HG02623 (cell line): Measurements from ENCODE around the gene TECTB.

Experiments
- ATAC-seq: cut with Tn5 transposase; IDR thresholded peaks from one replicate; pipeline ENCODE4 v1.9.1; 2021; ENCODE audit warnings: moderate library complexity; ENCODE audit not compliant: unreplicated experiment

TECTB gene

DNA sequence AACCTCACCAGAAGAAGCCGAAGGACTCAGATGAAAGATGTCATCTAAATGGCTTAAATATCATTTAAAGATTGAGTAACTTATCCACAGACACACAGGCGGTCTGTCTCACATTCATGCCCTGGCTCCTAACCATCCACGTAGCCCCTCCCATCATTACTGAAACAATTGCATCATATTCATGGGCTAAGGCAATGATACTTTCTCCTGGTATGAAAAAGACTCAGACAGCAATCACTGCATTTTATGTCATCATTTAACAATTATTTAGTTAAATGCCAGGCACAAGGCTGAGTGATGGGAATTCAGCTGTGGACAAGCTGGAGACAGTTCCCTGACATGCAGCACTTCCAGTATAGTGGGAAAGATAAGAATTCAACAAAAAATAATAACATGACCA, 11.2 kb upstream of the TECTB start:
- ATAC-seq, result no peak

DNA sequence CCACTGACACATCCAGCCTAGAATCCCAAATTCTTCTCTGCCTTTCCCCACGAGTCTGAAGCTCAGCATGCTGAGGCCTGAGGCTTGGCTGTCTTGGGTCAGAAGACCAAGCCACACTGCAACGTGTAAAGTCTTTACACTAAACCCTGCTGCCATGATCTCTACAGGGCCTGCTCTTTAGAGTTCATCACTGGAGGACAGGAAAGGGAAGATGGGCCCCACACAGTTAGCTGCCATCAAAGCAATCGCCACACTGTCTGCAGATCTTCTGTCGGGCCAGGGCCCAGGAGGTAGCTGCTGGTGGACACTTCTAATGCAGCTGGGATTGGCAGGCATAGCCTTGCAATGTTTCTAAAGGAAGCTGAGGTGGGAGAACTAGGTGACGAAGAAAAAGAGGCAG, 8.4 kb upstream of the TECTB start:
- ATAC-seq, result no peak

DNA sequence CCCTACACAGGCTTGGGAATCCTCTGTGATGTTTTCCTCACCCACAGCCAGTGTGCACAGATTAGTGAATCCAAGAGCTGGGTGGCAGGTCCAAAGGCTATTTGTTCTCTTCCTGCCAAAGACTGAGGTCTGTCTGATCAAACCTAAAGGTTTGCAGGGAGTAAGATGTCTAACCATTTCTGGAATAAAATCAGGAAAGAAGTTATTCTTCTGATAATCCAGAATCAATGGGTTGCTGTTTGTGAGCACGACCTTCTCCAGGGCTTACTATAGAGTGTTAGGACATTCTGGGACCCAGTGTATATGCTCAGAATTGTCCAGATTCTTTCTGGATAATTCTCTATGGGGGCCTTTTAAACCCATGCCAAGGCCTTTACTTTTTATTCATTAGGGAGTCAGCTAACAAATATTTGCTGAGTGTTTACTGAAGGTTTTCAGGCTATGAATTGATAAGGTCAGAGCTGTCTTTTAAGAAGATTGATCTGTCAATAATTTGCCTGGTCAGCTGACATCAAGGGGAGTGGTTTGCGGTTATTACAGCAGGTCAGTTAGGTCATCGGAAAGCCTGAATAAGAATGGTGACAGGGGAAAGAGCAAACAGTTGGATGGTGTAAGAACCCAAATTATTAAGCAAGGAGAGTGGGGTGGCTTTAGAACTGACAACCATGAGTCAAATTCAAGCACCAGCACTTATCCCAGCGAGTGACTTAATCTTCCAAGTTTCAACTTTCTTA, 7.5 kb upstream of the TECTB start:
- no peak for ATAC-seq

DNA sequence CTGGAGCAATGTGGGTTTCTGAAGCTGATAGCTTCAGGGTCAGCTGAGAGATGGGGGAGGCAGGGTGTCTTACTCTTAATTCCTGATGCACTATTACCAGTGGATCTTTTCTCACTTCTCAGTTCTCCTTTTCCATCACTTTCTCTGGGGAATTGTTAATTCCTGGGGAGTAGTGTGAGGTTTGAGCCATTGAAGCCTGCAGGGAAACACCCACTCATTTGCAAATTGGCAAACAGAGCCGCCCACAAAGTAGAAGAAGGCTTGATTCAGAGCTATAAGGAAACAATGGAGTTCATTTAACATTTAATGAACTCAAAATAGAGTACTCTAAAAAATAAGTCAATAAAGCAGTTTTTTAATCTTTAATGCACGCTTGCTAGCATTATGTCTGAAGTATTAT, 4.3 kb upstream of the TECTB start:
- no peak for ATAC-seq

DNA sequence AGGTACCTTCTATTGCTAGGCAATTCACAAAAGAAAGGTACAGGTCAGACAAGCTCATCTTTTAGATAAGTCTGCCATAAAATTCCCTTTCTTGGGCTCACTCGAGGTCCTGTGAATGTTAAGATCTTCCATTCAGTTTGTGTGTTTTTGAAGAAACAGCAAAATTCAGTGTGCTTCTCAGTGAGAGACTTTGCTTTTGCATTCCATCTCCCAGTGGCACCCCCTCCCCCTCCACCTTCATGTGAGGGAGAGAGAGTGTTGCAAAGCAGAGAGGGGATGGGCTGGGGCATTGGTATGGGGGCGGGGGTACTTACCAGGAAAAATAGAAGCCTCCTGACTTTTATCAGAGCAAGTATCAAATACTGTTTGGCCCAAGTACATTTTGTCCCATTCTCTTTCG, 3.8 kb upstream of the TECTB start:
- no peak for ATAC-seq

DNA sequence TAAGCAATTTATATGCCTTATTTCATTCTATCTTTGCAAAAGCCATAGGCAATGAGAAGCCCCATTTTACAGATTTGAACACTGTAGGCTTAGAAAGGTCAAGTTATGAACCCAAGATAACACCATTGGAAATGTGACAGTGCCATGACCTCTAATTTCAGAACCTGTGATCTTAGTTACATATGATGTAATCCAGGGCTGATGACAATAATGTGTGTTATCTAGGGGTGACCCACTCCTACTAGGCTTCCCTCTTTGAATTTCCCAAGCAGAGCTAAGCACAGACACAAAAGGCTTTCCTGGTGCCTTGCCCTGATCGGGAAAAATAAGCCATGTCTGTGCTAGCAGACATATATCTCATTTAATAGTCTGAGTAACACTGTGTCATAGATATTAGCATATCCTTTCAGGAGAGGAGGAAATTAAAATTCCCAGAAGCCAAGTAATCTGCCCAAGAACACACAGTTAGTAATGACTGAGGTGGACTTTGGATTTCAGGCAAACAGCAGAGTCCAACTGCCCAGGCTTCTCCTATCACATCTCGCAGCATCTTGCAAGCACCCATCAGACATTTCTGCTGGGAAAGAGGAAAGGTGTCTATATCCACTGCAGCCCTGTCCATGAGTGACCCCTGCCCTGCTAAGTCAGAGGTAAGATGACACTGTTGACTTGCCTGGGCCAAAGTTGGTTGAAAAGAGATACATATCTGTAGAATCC, 2.8 kb upstream of the TECTB start:
- no peak for ATAC-seq

DNA sequence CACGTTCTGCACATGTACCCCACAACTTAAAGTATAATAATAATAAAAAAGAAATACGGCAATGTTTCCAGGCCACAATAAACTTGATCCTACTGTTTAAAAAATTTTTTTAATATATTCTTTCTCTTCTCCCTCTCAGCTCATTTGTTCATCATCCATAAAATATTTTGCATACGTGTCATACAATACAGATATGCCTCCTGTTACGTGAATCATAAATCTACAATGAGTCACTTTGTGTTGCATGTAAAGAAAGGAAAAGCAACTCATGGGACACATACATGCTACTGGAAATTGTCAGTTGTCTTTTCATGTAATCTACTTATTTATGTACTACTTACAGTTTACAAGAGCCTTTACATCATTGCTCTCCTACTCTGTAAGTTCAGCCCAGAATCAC, 1.1 kb upstream of the TECTB start:
- ATAC-seq, result no peak

DNA sequence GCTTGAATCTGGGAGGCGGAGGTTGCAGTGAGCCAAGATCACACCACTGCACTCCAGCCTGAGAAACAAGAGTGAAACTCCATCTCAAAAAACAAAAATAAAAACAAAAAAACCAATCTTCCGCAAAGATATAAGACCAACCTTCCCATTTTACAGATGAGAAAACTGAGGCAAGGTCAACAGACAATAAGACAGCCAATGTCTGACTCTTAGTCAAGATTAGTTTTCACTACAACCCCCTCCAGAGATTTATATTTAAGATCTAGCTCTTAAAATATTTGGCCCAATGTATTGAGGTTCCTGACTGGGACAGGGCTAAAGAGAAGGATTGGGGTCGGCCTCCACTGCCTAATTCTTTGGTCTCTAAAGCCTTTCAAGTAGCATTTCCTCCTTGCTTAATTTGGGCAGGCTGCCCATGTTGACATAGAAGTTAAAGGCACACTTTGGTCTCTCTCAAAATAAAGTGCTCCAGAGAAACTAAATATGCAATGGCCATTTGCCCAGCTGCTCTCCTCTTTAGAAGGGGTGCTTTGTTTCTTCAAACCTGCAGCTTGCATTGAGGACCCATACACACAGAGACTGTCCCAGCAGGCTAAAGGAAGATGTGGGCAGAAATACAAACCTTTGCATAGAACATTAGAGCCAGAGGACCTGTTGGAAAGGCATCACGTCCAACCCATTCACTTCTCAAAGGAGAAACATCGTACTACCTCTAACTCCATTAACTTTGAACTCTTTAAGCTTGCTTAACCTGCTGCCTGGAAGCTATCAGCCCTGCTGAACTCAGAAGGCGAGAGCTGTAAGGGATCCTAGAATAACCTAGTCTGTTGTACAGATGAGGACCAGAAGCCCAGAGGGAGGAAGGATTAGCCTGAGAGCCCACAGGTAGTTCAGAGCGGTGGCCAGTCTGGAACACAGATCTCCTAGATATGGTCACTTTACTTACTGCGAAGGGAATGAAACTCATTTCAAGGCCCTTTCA, 3.9 kb downstream of the TECTB start:
- ATAC-seq, result no peak

DNA sequence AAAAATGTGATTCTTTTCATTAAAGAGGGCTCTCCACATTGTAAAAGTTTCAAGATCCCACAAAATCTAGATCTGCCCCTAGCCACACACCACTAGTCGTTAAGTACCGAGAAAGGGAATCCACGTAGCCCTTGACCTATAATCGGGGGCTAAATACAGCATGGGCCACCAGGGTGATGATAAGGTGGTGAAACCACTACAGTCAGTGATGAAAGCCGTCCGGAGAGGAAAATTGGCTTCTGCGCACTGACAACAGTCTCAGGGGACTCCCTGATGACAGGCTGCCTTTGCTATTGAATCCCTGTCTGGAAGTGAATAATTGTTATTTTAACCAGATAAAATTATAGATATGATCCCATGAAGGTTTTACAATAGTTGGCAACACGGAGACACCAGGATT, 4.6 kb downstream of the TECTB start:
- no peak for ATAC-seq

DNA sequence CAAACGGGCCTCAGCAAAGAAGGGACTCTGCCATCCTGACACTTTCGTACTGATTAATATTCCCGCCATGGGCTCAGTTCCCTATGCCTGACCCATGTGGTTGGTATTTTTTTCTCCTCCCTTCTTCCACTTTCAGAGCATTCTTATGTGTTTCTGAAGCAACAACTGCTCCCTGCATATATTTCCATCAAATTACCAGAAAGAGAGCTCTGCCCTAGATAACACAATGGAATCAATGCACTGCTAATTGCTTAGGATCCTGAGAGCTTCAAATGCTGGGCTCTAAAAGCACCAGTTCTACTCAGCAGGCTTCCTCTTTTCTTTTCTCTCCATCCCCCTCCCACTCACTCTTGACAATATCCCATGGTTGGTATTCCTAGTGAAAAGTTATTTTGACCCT, 5.3 kb downstream of the TECTB start:
- no peak for ATAC-seq

DNA sequence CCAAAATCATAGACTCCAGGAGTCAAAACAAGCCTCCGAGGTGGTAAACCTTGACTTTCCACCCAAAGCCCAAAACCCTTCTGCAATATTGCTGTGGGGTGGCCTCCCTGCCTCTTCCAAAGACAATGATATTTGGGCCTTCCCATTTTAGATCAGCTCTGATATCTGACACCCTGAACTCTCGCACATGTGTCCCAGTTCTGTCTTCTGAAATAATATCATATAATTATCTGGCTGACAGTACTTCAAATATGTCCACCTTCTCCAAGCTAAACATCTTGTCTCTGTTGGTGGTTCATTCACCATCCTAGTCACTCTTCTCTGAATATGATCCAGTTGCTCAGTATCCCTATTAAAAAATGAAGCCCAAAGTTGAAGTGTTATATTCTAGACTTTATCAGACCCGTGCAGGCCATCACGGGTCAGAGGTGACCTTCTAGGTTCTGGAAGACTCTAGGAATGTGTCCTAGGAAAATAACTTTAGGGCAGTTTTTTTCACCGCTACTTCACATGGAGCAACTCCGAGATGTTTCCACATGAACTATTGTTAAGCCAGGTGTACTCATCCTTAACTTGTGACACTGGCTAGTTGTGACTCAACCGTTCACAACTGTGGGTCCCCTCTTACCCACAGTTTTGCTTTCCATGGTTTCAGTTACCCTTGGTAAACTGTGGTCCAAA, 6.3 kb downstream of the TECTB start:
- no peak for ATAC-seq

DNA sequence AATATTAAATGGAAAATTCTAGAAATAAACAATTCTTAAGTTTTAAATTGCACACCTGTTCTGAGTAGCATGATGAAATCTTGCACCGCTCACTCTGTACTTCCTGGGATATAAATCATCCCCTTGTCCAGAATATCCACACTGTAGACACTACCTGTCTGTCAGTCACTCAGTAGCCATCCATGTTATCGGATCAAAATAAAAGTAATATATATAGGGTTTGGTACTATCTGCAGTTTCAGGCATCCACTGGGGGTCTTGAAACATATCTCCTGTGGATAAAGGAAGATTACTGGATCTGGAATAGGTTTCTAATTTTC, 6.8 kb downstream of the TECTB start:
- ATAC-seq, result no peak

DNA sequence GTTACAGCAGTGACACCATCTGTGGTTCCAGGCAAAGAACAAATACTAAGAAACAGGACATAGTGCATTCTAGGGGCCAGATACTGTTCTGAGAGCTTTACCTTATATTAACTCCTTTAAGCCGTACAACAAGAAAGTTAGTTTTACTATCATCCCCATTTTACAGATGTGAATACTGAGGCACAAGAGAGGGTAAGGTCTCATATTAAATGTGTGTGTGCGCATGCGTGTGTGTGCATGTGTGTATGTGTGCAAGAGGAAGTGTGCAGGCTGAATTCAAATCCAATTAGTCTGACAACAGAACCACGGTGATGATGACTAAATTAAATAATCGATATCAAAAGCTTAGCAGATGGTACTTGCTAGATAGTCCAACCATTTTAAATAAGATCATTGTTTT, 11.0 kb downstream of the TECTB start:
- ATAC-seq, result no peak

DNA sequence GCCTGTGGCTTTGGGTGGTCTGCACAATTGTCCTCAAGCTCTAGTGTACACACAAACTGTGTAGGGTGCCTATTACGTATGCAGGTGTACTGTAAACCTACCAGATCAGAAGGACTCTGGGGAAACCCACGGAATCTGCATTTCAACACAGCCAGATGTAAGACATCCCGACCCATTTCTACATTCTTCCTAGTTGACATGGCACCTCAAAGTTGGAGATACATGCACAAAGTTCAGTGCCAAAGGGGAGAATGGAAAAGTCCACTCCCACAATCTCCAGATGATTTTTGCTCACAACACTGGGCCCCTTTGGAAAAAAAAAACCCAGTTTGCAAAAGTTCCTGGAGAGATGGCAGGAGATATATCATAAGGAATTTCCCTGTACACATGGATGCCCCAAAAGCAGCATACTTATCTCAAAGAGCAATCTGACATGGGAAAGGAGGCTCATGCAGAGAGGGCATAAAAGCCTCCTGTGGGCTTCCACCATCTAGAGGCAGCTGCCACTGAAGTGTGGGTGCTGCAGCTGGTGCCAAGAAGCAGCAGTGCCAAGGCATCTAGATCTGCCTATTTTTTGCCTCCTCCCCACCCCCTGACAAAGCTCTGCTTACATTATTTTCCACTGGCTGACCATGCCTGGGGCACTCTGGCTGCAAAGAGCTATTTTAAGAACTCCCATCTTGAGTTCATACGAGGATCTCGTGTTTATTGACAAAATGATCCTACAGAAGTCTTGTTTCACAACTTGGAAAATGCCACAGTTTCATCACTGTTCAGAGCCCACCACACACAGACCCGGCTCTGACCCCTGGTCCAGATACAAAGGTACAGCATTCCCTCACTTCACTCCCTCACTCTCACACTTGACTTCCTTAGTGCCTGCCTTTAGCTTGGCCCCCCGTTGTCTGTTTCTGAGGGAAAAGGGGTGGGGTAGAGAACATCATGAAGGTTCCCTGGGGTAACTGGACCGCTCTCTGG, 12.9 kb downstream of the TECTB start:
- no peak for ATAC-seq

DNA sequence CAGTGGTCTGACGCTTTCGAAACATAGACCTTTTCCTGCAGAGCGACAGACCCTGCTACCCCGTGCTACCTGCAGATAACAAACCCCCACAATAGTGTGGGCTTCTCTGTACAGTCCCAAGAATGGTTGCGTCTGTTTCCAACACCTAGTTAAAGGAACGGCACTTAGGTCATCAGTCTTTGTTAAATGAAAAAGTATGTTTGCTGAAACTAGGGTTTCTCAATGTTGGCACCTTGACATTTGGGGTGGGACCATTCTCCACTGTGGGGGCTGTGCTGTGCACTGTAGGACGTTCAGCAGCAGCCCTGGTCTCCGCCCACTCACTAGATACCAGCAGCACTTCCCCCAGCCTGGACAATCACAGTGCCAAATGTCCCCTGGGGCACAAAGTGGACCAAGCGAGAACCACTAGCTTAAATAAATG, 13.7 kb downstream of the TECTB start:
- ATAC-seq, result no peak

DNA sequence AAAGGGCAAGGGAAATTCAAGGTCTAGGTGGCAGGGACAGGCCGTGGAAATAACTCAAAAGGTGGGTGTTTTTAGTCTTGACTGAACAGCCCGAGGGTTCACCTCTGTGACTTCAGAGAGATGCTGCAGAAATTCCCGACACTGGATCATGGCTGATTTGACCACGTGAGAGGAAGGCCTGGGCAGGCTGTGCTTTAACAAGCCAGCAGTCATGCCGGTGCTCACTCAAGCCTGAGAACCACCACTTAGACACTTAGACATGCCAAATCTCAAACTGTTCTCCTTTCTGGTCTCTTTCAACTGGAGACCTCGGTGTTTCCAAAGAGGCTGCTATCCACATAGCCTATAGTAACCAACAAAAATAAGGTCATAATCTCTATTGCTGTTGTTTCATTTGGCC, 15.4 kb downstream of the TECTB start:
- no peak for ATAC-seq

DNA sequence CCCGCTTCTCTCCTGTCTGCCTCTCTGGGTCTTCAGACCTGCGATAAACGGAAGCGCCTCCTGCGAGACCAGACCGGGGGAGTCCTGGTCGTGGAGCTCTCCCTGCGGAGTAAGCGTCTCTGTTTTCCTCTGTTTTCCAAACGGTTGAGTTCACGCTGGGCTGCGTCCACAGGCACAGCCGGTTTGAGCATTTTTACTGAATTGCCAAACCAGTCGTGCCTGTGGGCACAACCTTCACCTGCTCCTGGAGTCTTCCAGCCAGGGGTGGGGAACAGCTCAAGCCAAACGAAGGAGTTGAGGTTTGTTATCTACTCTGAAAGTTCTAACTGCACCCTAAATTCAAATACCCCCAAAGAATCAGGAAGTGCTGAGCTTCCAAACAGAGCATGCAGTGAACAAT, 16.3 kb downstream of the TECTB start:
- ATAC-seq, result no peak

DNA sequence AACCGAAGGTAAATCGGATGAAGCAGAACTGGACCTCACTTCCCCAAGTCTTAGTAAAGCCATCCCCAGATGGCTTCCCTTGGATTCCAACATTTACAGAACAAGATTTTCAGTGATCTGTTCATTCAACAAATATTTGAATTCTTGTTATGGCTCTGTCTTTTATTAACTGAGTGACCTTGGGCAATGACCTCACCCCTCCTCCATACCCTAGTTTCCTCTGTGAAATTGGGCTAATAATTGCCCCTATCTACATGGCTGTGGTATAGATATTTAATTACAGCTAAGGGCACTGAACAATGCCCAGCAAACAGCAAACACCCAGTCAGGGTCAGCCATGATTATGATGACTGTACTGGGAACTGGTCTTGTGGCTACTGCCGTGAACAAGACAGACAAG, 19.1 kb downstream of the TECTB start:
- no peak for ATAC-seq

DNA sequence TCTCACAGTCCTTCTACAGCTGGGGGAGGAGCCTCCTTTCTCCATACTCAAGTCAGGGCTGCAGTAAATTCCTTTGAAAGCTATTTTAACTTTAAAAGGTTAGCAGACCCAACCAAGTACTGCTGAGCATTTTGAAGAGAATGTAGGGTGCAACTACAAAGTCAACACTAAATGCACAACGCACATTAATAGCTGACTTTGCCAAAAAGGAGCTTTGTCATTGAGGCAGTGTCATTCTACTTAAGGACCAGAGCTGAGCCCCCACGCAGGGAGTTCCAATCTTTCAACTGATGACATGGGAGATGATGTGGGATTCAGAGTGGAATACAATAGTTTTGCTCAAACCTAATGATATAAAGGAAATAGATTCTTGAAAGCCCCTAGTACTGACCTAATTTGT, 20.3 kb downstream of the TECTB start:
- ATAC-seq, result no peak

DNA sequence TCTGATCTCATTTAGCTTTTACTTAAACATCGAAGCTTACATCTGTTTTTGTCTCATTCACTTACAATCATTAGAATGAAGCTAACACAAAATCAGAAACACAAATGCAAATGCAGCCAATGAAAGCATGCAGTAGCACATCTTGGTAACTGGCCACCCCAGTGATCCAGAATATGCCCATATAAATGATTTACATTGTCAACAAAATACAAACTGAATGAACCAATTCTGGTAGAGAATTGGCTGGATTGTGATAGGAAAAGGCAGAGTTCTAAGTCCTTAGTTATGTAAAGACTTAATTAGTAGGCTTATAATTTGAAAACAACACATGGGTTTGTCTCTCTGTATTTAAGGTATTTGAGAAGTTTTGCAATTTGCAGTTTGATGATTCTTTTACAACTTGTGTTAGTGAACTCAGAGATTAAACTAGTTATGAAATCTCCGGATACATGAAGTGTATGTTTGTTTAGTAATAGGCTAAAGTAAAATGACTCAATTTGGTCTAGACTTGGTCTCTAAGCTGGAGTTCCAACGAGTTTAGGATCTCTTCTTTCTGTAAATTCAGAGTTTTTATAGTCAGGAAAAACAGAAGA, 21.2 kb downstream of the TECTB start:
- ATAC-seq, result no peak
